ENCODE measurements around the gene ZNF423.

GRCh38 chr16:49739381-49739780 lies 116.5 kb downstream of the ZNF423 start:
- TF ChIP-seq CTCF (IDR thresholded peaks at IDR 0.05) (no peak; the same call in 1 of the 2 replicates), POLR2AphosphoS5 (IDR thresholded peaks at IDR 0.05; ENCODE audit: low read depth, low read length) (no peak), TCF7L2 (IDR thresholded peaks at IDR 0.05; ENCODE audit: low read depth, low read length) (no peak)
